OCI-LY3 (cell line): ENCODE data around the gene MBP.

Experiments
- CTCF ChIP-seq: fragments of 200-600, 300-600 bp; sonication (generic); IDR thresholded peaks from 2 replicates; pipeline ENCODE4 v1.5.1; 2014; ENCODE audit warnings: antibody characterized with exemption, low read length, low read depth
- EZH2phosphoT487 ChIP-seq: fragments of 200-600 bp; shearing (Covaris generic); IDR thresholded peaks from 2 replicates; pipeline ENCODE4 v1.6.1; 2018; ENCODE audit warnings: antibody characterized with exemption, mixed run types, low read depth

GRCh38 chr18:77054288-77054605 lies 78.3 kb downstream of the MBP start:
- TF ChIP-seq CTCF (no peak), EZH2phosphoT487 (no peak)
